ENCODE measurements around the gene MDM1. TPM values are rescaled to one million over a fixed set of nuclear protein-coding genes. Genes with fewer than 3 reads are reported as not detected.

Gene MDM1
- polyA plus RNA-seq, 3 donors, result 6.7 to 10.9 (median 10.3) TPM

DNA sequence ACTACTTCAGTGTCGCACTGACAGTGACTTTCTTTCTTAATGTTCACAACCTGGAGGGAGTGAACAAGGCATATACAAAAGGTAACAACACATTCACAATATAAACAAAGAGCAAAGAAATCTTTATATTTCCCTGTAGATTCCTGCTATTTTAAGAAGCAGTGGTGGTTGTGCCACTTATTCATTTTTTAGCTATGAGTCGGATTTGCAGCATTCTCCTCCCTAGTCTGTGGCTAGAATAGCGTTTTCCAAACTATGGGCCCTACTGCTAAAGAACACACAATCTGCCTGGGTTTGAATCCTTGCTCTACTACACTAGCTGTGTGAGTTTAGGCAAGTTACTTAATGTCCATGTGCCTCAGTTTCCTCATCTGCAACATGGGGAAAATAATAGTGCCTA, 18.6 kb upstream of the MDM1 start:
- Mint-ChIP-seq H3K36me3 (no peaks in the 10 kb centered on the region), H3K9me3 (no peaks in the 10 kb centered on the region), H3K4me1 (no peaks in the 10 kb centered on the region), H3K27ac (peak overlapping the region in 1 of 7 donors; percentile 18), H3K4me3 (no peak overlapping the region), H3K27me3 (ENCODE audit: low read depth in 3 of 3) (peaks cover 0 to 5% (median 0%) of the 10 kb centered on the region in 3 donors)
- Histone ChIP-seq H3K27ac (ENCODE audit: low read depth in 1 of 2, low read length in 2 of 2) (no peak overlapping the region), H3K36me3 (replicated peaks in 1 of 2; ENCODE audit: control insufficient read depth in 1 of 2, insufficient read depth in 2 of 2, low read length in 2 of 2) (no peaks in the 10 kb centered on the region), H4K20me1 (ENCODE audit: insufficient read depth, low read length) (no peaks in the 10 kb centered on the region), H3K4me3 (replicated peaks in 1 of 3; ENCODE audit: low read depth in 2 of 3, low read length in 3 of 3) (no peak overlapping the region), H3K9ac (ENCODE audit: insufficient read depth, low read length, poor library complexity, severe bottlenecking) (no peak overlapping the region), H3K4me1 (ENCODE audit: control insufficient read depth in 1 of 2, insufficient read depth in 2 of 2, low read length in 2 of 2) (no peaks in the 10 kb centered on the region), H3K27me3 (ENCODE audit: control insufficient read depth in 2 of 2, insufficient read depth in 2 of 2, low read length in 2 of 2) (no peaks in the 10 kb centered on the region), H2AFZ (ENCODE audit: insufficient read depth, low read depth, low read length, poor library complexity, severe bottlenecking) (no peak overlapping the region), H3K4me2 (replicated peaks; ENCODE audit: extremely low read depth, low read length, poor library complexity, severe bottlenecking) (no peak overlapping the region), H3K79me2 (ENCODE audit: insufficient read depth, low read length) (no peaks in the 10 kb centered on the region), H3K9me3 (replicated peaks in 1 of 2; ENCODE audit: control insufficient read depth in 1 of 2, insufficient read depth in 1 of 2, low read length in 2 of 2) (no peaks in the 10 kb centered on the region)
- intact Hi-C loops (cut with micrococcal nuclease), result loop anchor here in 1 of 2 donors (10.0 kb wide), 1 partner anchor 94 kb away; no protein-coding TSS in a partner anchor
- TF ChIP-seq, protein P1, sequence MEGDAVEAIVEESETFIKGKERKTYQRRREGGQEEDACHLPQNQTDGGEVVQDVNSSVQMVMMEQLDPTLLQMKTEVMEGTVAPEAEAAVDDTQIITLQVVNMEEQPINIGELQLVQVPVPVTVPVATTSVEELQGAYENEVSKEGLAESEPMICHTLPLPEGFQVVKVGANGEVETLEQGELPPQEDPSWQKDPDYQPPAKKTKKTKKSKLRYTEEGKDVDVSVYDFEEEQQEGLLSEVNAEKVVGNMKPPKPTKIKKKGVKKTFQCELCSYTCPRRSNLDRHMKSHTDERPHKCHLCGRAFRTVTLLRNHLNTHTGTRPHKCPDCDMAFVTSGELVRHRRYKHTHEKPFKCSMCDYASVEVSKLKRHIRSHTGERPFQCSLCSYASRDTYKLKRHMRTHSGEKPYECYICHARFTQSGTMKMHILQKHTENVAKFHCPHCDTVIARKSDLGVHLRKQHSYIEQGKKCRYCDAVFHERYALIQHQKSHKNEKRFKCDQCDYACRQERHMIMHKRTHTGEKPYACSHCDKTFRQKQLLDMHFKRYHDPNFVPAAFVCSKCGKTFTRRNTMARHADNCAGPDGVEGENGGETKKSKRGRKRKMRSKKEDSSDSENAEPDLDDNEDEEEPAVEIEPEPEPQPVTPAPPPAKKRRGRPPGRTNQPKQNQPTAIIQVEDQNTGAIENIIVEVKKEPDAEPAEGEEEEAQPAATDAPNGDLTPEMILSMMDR (IDR thresholded peaks at IDR 0.05), result no peak
- no peak for DNase-seq
- WGBS (ENCODE audit: insufficient coverage), result 83% methylated on average over 1 of the region's 3 CpGs

DNA sequence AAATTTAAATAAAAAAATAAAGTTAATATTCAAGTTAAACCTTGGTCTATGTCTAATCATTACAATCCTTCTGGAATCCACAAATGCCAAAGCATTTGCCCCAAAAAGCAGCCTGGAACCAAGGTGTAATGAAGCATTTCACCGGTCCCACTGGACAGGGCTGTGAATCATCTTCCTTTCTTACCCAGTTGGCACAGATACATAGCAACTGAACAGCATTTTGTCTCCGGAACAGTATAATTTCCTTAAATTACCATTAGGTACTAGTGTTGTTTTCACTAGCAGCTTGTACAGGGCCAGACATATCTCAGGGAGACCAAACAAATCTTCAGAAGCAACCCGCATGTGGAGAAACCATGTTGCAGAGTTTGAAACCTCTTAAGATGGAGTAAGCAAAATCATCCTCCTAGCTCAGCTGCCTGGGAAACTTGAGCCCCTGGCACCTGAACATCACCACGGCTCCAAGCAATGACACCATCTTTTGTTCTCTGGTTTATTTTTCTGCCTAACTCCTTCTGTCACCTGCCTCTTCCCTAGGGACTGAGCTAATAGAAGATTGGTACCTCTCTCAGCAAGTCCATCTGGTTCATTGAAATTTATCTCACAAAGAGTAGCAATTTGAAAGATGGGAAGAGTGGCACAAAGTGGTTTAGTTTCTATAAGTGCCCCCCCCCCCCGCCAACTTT, 17.9 kb upstream of the MDM1 start:
- no peaks in the 10 kb centered on the region for H3K4me1 Mint-ChIP-seq
- H3K4me3 Mint-ChIP-seq, result no peak overlapping the region
- Histone ChIP-seq H3K9ac (ENCODE audit: insufficient read depth, low read length, poor library complexity, severe bottlenecking) (no peak overlapping the region), H2AFZ (ENCODE audit: insufficient read depth, low read depth, low read length, poor library complexity, severe bottlenecking) (peak overlapping the region; percentile 19), H3K9me3 (replicated peaks in 1 of 2; ENCODE audit: control insufficient read depth in 1 of 2, insufficient read depth in 1 of 2, low read length in 2 of 2) (no peaks in the 10 kb centered on the region), H4K20me1 (ENCODE audit: insufficient read depth, low read length) (no peaks in the 10 kb centered on the region), H3K27me3 (ENCODE audit: control insufficient read depth in 2 of 2, insufficient read depth in 2 of 2, low read length in 2 of 2) (no peaks in the 10 kb centered on the region), H3K4me1 (ENCODE audit: control insufficient read depth in 1 of 2, insufficient read depth in 2 of 2, low read length in 2 of 2) (no peaks in the 10 kb centered on the region), H3K36me3 (replicated peaks in 1 of 2; ENCODE audit: control insufficient read depth in 1 of 2, insufficient read depth in 2 of 2, low read length in 2 of 2) (no peaks in the 10 kb centered on the region), H3K4me2 (replicated peaks; ENCODE audit: extremely low read depth, low read length, poor library complexity, severe bottlenecking) (no peak overlapping the region), H3K79me2 (ENCODE audit: insufficient read depth, low read length) (no peaks in the 10 kb centered on the region), H3K4me3 (replicated peaks in 1 of 3; ENCODE audit: low read depth in 2 of 3, low read length in 3 of 3) (no peak overlapping the region), H3K27ac (ENCODE audit: low read depth in 1 of 2, low read length in 2 of 2) (no peak overlapping the region)
- H3K36me3 Mint-ChIP-seq, result no peaks in the 10 kb centered on the region
- intact Hi-C loops (cut with micrococcal nuclease), result loop anchor here in 1 of 2 donors (10.0 kb wide), 1 partner anchor 95 kb away; no protein-coding TSS in a partner anchor
- TF ChIP-seq, protein P1 (IDR thresholded peaks at IDR 0.05), result no peak
- H3K27me3 Mint-ChIP-seq (ENCODE audit: low read depth in 3 of 3), result peaks cover 0 to 5% (median 0%) of the 10 kb centered on the region in 3 donors
- 89% methylated on average over 3 of the region's 5 CpGs for WGBS (ENCODE audit: insufficient coverage)
- H3K27ac Mint-ChIP-seq, result no peak overlapping the region
- DNase-seq, result no peak
- no peaks in the 10 kb centered on the region for H3K9me3 Mint-ChIP-seq

Data from CD14-positive monocyte (primary cell).